ENCODE data around the gene CELSR3.

Gene CELSR3

DNA sequence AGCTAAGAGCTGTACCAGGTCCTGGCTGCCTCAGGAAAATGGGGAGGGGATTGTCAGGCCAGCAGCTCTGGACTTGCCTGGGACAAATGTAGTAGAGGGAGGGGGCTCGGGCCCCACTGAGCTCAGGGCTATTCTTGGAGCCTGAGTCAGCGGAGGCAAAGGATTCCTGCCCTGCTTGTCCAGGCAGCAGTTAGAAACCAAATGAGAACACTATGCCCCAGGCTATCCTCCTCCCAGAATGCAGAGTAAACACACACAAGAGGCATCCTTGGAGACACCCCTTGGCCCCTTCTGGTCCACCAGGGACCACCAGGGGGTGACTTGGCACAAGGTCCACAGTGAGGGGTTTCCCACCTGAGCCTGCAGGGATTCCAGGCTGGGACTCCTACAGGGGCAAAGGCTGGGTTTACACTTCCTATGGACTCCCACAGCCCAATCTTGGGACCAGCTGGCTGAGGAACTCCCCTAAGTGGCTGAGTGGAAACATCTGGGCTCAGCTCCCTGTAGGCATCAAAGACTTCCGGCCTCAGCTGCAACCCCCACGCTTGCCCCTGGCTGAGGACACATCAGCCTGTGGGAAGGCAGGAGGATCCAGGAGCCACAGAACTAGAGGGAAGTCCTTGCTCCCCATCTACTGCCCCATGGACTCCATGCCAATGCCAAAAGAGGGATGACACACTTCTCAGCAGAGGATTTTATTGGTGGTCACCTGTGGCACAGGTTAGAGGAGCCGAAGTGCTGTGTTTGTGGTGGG is 64.2 kb downstream of the CELSR3 start:
- DNase-seq, result no peak

DNA sequence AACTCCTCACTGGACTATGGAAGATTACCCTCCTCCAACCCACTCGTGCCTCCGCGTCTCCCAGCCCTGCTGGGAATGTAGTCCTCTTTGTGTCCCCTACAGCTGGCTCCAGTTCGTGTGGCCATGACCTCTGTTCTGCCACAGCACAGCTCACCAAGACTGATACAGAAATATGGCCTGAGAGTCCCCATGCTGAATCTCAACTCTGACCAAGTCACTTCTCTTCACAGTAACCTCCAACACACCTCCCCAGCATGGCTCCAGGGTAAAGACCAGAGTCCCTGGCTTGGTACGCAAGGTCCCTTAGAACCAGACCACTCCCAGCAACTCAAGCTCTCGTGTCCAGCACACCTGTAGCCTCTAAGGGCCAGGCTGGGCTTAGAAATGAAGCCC is 65.3 kb downstream of the CELSR3 start:
- no peak for DNase-seq

DNA sequence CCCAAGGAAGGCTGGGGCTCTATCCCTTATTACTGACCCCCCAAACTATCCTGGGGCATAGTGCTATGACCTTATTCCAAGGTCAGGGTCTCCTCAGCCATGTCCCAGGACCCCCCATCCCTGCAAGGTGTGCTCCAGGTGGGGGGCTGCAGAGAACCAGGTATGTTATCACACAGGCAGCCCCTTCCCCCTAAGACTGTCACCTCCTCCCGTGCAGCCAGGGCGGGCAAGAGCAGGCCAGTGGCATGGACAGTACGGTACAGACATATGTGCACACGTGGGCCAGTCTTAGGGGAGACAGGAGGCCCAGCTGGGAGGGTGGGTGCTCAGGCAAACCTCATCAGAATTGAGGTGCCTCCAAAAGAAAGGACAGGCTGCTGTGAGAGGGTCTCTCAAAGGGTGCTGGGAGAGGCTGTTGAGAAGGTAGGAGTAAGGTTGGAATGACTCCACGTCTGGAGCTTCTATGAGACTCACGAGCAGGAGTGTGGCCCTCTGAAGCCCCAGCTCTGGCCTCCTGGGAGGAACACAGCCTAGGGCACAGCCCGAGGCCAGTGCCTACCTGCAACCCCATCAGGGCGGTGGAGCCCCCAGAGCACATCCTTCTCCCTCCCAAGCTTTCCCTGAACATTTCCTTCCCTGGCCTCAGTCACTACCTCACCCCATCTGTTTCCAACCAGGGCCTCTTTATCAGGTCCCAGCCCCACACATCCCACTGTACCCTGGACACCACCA is 65.8 kb downstream of the CELSR3 start:
- no peak for DNase-seq

DNA sequence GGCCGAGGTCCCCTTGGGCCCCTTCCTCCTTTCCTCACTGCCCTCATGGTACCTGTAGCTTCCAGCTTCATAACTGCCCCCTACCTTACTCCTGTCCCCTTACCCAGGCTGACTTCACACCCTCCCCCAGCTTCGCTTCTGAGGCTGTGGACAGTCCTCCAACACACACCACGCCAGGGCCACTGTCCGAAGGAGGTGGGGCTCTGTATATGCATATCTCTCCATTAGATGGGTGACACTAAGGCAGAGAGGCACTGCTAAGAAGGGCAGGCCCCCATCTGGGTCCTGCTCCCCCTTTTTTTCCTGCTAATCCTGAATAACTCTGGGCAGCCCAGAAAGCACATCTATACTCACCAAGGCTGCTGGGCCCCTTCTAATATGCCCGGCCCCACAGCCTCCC is 66.5 kb downstream of the CELSR3 start:
- no peak for DNase-seq

DNA sequence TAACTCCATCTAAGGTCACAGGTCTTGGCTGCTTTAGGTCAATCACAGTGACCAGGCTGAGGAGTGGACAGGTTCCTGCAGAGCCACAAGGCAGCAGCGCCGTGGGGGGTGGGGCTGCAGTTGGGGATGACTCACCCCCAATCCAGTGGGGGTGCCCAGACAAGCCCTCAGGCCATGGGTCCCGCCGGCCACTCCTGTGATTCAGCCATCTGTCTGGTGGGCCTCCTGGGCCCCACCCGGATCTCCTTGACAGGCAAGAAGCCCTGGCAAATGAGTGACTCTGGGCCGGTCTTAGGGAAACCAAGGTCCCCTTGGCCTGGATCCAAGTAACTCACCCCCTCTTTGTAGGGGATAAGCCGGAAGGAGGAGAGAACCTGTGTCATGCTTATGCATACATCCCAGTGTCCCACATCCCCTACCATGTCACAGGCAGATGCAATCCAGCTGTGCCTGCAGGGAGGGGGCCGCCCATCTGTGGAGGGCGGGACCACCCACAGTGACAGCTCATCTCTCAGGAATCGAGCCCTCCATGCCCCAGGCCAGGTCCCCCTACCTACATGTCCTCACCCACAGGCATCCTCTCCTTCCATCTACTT is 67.1 kb downstream of the CELSR3 start:
- no peak for DNase-seq

DNA sequence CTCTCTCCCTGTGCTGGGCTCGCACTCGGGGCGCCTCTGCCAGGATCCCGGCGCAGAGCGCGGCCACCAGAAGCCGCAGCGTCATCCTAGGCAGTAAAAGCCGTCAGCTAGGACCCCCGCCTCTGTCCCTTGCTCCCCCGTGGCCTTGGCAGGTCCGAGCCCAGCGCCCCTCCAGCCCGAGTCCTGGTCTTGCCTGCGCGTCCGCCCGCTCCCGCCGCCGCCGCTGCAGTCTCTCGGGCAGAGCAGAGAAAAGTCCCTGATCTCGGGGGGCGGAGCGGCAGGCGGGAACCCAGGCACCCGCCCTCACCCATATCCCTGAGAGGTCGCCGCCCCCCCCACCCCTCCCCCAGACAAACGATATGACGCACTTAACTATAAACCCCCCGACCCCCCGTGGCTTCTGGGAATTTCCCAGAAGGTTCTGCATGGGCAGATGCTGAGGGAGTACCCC is 67.6 kb downstream of the CELSR3 start, which contains the start of gene COL7A1:
Gene COL7A1, minus strand, starts transcription at position 255 of the 451 bp plus-strand sequence. Its CDS starts 170 bp downstream, at position 85.
- peak in 1 of 4 experiments; percentile 7 for DNase-seq

DNA sequence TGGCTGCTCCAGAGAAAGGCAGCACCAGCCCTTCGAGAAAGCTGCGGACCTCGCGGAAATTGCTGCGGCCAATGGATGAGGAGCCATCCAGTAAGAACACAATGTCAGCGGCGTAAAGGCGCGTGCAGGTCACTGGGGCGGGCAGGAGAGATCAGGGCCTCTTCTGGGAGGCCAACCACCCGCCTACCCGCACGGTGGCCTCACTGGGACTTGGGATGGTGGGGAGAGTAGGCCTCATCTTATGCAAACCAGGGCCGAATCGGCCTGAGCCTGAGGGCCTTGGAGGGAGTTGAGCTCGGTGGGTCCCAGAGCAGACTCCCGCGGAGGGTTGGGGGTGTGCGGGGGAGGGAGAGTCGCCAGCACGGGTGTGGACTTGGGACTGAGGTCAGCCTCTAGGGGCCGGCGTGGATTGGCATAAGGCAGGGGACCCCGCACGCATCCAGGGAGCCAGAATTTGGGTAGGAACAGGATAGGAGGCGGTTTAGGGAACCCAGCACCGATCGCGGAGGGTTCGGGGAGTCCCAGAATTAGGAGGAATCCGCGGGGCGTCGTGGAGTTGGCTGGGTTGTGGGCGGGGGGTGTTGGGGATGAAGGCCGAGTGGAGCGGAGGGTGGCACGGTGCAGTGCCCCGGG is 68.2 kb downstream of the CELSR3 start:
- no peak for DNase-seq

DNA sequence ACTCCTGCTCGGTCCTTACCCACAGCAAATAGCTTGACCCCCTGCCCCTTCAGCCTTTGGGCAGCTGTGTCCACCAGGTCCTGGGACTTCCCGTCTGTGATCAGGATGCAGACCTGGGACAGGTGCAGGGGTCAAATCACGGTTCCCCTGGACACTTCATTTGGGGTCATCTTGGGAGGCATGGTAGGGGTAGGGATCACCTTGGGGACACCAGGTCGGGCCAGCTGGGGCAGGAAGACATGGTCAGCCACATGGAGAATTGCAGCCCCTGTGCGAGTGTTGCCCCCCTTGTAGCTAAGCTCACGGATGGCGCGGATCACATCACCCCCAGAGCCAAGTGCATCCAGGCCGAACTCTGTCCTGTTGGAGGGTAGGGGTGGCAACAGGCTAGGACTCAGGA is 69.3 kb downstream of the CELSR3 start:
- no peak for DNase-seq

DNA sequence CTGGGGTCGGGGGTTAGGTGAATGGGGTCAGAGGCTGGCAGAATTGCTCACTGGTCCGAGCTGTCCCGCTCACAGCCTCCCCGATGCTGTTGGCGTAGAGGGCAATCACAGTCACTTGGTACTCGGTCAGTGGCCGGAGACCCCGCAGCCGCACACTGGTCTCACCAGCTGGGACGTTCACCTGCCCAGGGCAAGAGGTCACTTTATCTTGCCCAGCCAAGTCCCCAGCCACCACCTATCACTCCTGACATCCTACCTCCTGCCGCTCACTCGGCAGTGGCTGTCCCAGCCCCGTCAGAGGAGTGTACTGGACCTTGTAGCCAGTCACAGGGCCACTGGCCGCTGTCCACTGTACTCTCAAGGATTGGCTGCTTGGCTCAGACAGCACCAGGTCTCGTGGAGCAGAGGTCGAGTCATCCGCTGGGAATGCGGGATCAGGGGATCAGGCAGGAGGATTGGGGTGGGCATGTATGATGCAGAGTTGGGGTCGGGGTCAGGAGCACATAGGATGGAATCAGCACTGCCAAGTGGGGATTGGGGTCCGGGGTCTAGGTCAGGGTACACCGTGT is 70.1 kb downstream of the CELSR3 start:
- no peak for DNase-seq

DNA sequence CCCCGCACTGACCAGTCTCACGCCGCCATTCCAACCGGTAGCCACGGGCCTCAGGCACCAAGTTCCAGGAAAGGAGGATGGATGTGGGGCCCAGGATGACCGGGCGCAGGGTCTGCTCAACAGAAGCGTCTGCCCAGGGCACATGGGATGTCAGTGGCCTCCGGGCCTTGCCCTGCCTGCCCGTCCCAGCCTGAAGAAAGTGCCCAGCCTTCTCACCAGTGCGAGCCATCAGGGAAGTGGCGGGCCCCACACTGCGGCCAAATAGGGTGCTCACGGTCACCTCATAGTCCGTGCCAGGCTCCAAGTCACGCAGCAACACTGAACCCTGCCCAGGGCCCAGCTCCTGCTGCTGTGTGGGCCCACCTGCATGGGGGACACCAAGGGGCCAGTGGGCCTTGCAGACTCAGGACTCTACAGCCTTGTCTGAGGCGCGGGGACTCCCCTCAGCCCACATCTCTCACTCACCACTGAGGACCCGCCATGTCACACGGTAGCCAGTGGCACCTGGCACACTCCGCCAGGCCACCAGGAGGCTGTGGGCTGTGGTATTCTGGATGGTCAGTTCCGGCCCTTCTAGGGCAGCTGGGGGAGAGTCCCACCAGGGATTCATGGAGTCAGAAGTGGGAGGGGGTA is 70.7 kb downstream of the CELSR3 start:
- no peak for DNase-seq

DNA sequence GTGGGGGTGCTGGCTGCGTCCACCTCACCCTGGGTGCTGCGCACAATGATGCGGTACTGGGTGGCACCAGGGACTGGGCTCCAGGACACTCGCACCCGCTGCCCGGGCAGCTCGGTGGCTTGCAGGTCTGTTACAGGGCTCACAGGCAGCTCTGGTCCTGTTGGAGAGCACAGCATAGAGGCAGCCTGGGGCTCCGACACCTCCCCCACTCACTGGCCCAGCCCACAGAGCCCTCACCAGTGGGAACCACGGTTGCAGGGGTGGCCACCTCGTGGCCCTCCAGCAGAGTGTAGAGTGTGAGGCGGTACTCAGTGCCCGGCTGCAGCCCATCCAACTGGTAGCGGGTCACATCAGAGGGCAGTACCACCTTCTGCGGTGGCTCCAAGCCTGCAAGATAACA is 71.2 kb downstream of the CELSR3 start:
- DNase-seq, result no peak

DNA sequence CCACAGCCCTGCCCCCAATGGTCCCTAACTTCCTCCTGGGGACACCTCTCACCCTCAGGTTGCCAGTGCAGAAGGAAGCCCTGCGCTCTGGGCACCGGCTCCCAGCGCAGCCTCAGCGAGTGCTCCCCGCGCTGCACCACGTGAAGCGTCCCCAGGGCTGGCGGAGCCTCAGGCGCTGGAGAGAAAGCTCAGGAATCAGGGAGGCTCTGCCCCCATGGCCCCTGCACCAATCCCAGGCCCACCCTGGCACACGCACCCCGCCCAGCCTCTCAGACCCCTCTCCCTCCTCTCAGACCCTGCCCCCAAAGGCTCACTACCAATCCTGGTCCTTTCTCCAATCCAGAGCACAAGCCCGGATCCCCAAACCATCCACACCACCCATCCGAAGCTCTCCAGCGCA is 74.5 kb downstream of the CELSR3 start:
- DNase-seq, result no peak

DNA sequence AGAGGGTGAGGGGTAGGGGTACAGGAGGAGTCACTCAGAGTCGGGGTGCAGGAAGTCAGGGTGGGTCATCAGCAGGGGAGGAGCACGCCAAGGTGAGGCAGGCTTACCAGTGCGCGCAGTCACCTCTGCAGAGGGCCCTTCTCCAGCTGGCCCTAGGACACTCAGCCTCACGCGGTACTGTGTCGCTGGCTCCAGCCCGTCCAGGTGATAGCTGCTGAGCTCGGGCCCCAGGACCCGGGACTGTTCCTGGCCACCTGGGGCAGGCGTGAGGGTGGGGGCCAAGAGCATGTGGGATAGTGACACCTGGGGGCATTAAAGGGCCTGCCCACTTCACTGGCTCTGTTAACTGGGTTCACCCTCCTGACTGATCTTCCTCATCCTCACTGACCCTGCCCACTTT is 75.0 kb downstream of the CELSR3 start:
- DNase-seq, result no peak

Measured in activated naive CD4-positive, alpha-beta T cell (primary cell).